Measurements from ENCODE around the gene DIS3L2.

The DIS3L2 gene

GRCh38 chr2:232053777-232054176 is 92.3 kb downstream of the DIS3L2 start:
- no peak for DNase-seq (ENCODE audit: low read depth)

GRCh38 chr2:232058063-232058877 is 96.8 kb downstream of the DIS3L2 start:
- DNase-seq (ENCODE audit: low read depth) = no peak

- DNase-seq (ENCODE audit: low read depth) = peak; percentile 30
Measured at GRCh38 chr2:232058931-232059330, 97.4 kb downstream of the DIS3L2 start.

GRCh38 chr2:232061265-232061664 is 99.8 kb downstream of the DIS3L2 start:
- no peak for DNase-seq (ENCODE audit: low read depth)

- no peak for DNase-seq (ENCODE audit: low read depth)
Measured at GRCh38 chr2:232073026-232073425, 111.5 kb downstream of the DIS3L2 start.

- no peak for DNase-seq (ENCODE audit: low read depth)
Measured at GRCh38 chr2:232073699-232074098, 112.2 kb downstream of the DIS3L2 start.

GRCh38 chr2:232075080-232075479 is 113.6 kb downstream of the DIS3L2 start:
- peak; percentile 44 for DNase-seq (ENCODE audit: low read depth)

GRCh38 chr2:232075859-232076258 is 114.3 kb downstream of the DIS3L2 start:
- DNase-seq (ENCODE audit: low read depth) = no peak

- no peak for DNase-seq (ENCODE audit: low read depth)
Measured at GRCh38 chr2:232076272-232076671, 114.8 kb downstream of the DIS3L2 start.

GRCh38 chr2:232076736-232077135 is 115.2 kb downstream of the DIS3L2 start:
- DNase-seq (ENCODE audit: low read depth) = peak; percentile 77

- DNase-seq (ENCODE audit: low read depth) = no peak
Measured at GRCh38 chr2:232085164-232085563, 123.7 kb downstream of the DIS3L2 start.

GRCh38 chr2:232085826-232086425 is 124.4 kb downstream of the DIS3L2 start:
- DNase-seq (ENCODE audit: low read depth) = no peak

GRCh38 chr2:232088771-232089170 is 127.3 kb downstream of the DIS3L2 start:
- no peak for DNase-seq (ENCODE audit: low read depth)

- no peak for DNase-seq (ENCODE audit: low read depth)
Measured at GRCh38 chr2:232094201-232094600, 132.7 kb downstream of the DIS3L2 start.

GRCh38 chr2:232094883-232095282 is 133.4 kb downstream of the DIS3L2 start:
- no peak for DNase-seq (ENCODE audit: low read depth)

- no peak for DNase-seq (ENCODE audit: low read depth)
Measured at GRCh38 chr2:232097260-232097659, 135.7 kb downstream of the DIS3L2 start.

GRCh38 chr2:232097758-232098157 is 136.2 kb downstream of the DIS3L2 start:
- DNase-seq (ENCODE audit: low read depth) = no peak

- no peak for DNase-seq (ENCODE audit: low read depth)
Measured at GRCh38 chr2:232102380-232102779, 140.9 kb downstream of the DIS3L2 start.

- peak; percentile 41 for DNase-seq (ENCODE audit: low read depth)
Measured at GRCh38 chr2:232103140-232103737, 141.7 kb downstream of the DIS3L2 start.

GRCh38 chr2:232104076-232104646 is 142.6 kb downstream of the DIS3L2 start:
- DNase-seq (ENCODE audit: low read depth) = no peak

- no peak for DNase-seq (ENCODE audit: low read depth)
Measured at GRCh38 chr2:232111551-232111950, 150.0 kb downstream of the DIS3L2 start.

- DNase-seq (ENCODE audit: low read depth) = no peak
Measured at GRCh38 chr2:232113821-232114220, 152.3 kb downstream of the DIS3L2 start.

Data from fibroblast of gingiva (primary cell).